GM12873 (cell line): ENCODE measurements around the gene PLCB2.
A peak's percentile ranks its signal among the peaks of the same experiment; 100 is the strongest.

Experiments used
- TF ChIP-seq, protein P1 (sequence below): IDR thresholded peaks from 2 replicates; pipeline ENCODE4 v1.5.1; 2012; ENCODE audit warnings: low read depth, mild to moderate bottlenecking, moderate library complexity, low read length, control low read depth; ENCODE audit not compliant: insufficient read depth; ENCODE audit errors: missing control alignments

The PLCB2 gene

DNA sequence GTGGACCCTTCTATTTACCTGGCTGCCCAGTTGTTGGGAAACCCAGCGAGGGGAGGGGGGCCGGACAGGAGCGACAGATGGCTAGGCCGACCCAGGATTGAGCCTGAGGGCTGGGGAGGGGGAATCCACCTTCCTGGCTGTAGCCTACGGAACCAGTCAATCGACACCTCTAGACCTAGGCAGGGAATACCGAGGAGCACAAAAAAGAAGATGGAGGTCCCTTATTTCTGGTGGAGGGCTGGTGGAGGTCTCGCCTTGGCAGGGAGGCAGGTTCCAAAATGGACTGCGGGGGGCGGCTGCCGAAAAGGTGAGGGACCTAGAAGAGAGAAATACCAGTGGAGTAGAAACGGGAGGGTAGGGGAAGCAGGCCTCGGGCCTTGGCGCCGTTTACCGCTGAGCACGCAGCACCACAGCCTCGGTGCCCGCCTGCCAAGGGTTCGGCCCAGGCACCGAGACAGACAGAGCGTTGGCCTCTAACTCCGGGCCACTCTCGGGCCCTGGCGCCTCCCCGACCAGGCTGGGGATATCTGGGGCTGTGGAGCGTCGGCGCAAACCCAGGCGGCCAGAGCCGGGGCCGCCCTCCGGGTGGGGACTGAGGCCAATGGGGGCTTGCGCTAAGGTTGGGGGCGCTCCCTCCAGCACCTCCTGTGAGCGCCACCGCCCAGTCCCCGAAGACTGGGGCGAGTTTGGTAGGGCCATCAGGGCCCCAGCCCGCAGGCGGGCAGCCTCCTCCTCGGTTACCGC is 26.5 kb downstream of the PLCB2 start:
- TF ChIP-seq, protein P1, sequence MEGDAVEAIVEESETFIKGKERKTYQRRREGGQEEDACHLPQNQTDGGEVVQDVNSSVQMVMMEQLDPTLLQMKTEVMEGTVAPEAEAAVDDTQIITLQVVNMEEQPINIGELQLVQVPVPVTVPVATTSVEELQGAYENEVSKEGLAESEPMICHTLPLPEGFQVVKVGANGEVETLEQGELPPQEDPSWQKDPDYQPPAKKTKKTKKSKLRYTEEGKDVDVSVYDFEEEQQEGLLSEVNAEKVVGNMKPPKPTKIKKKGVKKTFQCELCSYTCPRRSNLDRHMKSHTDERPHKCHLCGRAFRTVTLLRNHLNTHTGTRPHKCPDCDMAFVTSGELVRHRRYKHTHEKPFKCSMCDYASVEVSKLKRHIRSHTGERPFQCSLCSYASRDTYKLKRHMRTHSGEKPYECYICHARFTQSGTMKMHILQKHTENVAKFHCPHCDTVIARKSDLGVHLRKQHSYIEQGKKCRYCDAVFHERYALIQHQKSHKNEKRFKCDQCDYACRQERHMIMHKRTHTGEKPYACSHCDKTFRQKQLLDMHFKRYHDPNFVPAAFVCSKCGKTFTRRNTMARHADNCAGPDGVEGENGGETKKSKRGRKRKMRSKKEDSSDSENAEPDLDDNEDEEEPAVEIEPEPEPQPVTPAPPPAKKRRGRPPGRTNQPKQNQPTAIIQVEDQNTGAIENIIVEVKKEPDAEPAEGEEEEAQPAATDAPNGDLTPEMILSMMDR = no peak

DNA sequence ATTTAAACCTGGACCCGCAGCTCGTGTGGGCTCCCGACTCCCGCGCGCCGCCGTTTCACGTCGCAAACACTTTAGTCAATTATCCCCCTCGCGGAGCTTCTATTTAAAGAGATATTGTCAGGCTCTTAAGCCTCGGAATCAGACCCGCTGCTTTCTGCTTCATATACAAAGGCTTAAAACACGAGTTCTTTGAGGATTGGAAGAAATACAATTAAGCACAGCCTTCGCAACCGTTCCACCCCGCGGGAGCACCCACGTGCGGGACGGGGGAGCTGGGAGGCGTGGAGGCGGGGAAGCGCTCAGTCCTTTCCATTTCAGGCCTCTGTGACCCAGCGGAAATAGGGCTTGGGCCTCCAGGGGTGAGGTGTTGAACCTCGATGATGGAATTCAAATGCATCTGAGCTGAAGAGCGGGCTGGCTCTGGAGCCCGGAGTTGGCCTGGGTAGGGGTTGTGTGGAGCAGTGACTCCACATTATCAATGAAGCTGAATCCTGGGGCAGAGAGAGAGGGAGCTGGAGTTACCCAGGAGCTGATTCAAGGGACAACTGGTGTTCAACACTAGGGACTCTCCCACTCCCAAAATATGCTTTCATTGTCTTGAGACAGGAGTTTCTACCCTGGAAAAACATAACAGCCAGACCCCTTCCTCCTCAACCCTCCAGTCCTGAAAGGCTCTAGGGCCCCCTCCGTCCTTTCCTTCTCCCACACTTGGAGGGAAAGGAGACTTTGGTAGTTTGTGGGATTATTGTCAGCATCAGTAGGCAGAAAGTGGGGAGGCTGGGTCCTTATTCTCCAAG is 27.3 kb downstream of the PLCB2 start:
- TF ChIP-seq, protein P1 = no peak

DNA sequence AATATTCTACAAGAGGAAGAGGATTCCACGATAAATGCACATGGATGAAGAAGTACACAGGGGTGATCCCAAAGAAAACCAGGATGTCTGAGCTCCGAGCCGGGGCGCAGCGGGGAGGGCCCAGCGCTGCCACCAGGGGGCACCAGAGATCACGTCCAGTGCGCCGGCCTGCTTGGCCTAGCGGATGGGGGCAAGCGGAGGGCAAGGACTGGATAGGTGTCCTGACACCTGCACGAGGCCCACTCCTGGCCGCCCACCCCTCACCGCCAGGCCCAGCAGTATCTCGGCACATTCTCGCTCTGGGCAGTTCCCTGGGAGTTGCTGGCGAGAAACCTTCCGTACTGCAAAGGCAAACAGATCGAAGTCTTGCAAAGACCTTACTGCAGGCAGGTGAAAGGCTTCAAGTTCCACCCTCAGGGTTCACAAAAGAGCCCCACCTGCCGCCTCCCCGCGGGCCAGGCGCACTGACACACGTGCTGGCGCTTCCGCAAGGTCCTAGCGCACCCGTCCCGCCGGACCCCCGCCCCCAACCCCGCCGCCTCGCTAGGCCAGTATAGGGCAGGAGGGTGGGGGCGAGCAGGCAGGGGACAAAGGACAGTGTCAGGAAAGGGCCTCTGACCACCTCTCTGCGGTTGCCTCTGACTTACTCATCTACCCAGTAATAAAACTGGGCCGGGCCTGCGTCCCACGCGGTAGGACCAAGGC is 28.1 kb downstream of the PLCB2 start:
- TF ChIP-seq, protein P1 = peak; percentile 97

DNA sequence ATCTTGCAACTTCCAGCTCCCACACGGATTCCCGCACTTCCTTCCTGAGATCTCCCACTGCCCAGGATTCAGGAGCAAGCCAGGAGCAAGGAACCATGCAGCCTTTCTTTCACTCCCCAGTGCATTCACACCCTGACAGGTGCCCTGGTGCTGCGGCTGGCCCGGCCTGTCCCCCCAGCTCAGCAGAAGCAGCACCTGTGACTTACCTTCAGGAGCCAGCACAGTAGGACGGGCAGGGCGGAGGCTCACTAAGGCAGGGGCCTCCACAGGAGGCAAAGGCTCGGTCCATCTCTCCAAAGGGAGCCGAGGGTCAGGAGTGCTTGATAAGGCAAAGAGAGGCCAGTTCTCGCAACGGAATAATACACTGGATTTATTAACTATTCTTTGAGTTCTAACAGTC is 29.7 kb downstream of the PLCB2 start:
- TF ChIP-seq, protein P1 = no peak

DNA sequence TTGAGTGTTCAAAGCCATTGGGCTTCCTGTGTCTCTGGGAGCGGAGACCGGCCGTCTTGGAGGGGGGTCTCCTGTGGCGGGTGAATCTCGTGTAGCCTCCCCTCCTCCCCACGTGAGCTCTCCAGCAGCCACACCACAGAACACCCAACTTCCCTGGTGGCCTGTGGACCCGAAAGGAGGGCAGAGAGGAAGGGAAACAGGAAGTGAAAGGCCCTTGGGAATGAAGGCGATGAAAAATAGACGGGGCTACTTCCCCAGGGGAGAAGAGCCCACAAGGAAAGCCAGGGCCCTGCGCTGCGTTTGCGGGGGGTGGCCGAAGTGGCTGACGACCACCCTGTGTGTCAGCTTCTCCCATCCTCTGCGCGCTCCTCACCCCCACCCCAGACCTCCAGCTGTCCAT is 30.3 kb downstream of the PLCB2 start:
- TF ChIP-seq, protein P1 = no peak

DNA sequence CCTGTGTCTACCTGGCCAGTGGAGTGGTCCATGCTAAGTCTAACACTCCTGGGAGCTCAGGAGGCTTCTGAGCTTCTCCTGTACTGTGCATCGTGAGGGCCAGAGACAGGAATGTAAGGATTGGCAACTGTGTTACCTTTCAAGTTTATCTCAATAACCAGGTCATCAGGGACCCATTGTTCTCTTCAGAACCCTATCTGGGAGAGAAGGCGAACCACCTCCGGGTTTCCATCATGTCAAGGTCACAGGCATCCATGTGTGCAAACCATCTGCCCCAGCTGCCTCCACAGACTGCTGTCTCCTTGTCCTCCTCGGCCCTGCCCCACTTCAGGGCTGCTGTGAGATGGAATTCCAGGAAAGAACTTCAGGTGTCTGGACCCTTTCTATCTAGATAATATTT is 30.8 kb downstream of the PLCB2 start:
- TF ChIP-seq, protein P1 = no peak

DNA sequence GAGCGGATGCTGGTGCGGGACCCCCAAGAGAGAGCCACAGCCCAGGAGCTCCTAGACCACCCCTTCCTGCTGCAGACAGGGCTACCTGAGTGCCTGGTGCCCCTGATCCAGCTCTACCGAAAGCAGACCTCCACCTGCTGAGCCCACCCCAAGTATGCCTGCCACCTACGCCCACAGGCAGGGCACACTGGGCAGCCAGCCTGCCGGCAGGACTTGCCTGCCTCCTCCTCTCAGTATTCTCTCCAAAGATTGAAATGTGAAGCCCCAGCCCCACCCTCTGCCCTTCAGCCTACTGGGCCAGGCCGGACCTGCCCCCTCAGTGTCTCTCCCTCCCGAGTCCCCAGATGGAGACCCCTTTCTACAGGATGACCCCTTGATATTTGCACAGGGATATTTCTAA is 31.8 kb downstream of the PLCB2 start:
- TF ChIP-seq, protein P1 = no peak
